ENCODE measurements around the gene ASXL1.

The ASXL1 gene

DNA sequence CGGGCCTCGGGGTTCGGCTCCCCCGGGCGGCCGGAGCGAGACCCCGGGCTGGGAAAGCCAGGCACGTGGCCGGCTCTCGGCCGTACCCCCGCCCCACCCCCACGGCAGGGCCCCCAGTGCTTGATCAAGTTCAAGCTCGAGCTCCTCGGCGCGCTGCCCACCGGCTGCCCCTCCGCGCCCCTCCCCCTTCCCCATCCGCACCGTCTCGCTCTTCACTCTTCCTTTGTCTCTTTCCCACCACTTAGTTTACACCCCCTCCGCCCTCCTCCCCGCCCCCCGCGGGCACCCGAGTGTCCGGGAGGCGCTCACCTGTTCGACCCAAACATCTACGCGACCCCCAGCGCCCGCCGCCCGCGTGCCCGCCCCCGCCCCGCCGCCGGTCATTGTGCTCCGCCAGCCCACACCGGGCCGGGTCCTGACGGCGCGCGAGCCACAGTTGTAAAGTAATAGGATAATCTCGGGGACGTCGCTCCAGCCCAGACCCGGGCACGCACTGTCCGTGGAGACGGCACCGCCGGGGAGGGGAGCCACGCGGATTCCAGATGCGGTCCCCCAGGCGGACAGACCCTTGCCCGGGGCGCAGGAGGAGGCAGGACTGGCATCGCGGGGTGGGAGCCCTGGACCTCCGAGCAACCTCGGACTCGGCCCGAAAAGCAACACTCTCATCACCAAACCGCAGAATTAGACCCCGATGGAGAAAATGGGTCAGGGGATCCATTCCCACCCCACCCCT, 126.3 kb downstream of the ASXL1 start:
- Histone ChIP-seq H3K4me2 (ENCODE audit: low read length) (peak overlapping the region; percentile 96), H3K9me2 (ENCODE audit: low read depth, low read length) (no peaks in the 10 kb centered on the region), H3K4me3 (ENCODE audit: low read depth, low read length, poor library complexity, severe bottlenecking) (peak overlapping the region; percentile 68), H3K36me3 (ENCODE audit: insufficient read depth, low read length) (no peaks in the 10 kb centered on the region; the same call in 1 of the 2 replicates), H4K20me1 (ENCODE audit: insufficient read depth, low read length) (no peaks in the 10 kb centered on the region), H3K27ac (ENCODE audit: low read depth, low read length, poor library complexity, severe bottlenecking) (no peak overlapping the region), H3K79me2 (ENCODE audit: insufficient read depth, low read length) (no peaks in the 10 kb centered on the region), H3K9ac (ENCODE audit: low read length) (peak overlapping the region; percentile 53), H3F3A (ENCODE audit: insufficient read depth, low read length) (no peaks in the 10 kb centered on the region), H2AFZ (ENCODE audit: low read length) (no peak overlapping the region), H3K4me1 (ENCODE audit: insufficient read depth, low read length, severe bottlenecking) (peaks cover 16% of the 10 kb centered on the region), H3K27me3 (ENCODE audit: insufficient read depth, low read length) (no peaks in the 10 kb centered on the region), H3K9me3 (ENCODE audit: low read length) (no peaks in the 10 kb centered on the region)
- TF ChIP-seq EZH2 (IDR thresholded peaks at IDR 0.05; ENCODE audit: borderline replicate concordance, low read length) = no peak
- TF ChIP-seq, protein P1, sequence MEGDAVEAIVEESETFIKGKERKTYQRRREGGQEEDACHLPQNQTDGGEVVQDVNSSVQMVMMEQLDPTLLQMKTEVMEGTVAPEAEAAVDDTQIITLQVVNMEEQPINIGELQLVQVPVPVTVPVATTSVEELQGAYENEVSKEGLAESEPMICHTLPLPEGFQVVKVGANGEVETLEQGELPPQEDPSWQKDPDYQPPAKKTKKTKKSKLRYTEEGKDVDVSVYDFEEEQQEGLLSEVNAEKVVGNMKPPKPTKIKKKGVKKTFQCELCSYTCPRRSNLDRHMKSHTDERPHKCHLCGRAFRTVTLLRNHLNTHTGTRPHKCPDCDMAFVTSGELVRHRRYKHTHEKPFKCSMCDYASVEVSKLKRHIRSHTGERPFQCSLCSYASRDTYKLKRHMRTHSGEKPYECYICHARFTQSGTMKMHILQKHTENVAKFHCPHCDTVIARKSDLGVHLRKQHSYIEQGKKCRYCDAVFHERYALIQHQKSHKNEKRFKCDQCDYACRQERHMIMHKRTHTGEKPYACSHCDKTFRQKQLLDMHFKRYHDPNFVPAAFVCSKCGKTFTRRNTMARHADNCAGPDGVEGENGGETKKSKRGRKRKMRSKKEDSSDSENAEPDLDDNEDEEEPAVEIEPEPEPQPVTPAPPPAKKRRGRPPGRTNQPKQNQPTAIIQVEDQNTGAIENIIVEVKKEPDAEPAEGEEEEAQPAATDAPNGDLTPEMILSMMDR (IDR thresholded peaks at IDR 0.05; ENCODE audit: low read length) = no peak

DNA sequence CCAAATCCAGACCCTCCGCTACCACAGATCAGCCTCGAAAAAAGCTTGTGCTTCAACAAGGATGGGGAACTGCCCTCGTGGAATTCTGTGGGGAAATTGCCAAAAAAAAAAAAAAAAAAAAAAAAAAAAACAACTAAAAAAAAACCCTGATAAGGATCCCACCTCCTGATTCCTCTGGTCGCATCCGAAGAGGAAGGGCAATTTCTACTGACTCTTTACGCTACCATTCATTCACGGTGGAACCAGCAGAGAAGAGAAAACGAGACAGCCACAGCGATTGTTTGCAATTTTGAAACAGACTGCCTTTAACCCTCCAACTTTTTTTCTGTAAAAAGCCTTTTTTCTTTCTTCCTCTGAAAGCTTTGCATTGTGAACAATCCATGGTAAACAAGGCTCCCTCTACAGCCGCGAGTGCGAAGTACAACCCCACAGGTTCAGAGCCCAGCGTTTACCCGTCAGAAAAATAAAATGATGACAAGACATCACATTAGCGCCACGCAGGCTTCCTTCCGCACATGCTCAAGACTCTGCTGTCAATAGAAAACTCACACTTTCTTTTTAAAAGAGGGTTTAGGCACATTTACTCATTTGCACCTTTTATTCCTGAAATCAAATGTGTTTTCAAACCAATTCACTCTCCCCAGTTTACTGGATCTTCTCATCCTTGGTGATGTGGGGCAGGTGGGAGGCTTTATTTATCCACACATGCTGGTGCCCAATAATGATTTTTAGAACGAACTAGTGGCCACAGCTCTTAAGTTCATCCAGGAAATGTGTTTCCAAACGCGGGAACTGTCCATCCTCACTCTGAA, 127.0 kb downstream of the ASXL1 start:
- no peak overlapping the region for H3K27ac ChIP-seq (ENCODE audit: low read depth, low read length, poor library complexity, severe bottlenecking)

DNA sequence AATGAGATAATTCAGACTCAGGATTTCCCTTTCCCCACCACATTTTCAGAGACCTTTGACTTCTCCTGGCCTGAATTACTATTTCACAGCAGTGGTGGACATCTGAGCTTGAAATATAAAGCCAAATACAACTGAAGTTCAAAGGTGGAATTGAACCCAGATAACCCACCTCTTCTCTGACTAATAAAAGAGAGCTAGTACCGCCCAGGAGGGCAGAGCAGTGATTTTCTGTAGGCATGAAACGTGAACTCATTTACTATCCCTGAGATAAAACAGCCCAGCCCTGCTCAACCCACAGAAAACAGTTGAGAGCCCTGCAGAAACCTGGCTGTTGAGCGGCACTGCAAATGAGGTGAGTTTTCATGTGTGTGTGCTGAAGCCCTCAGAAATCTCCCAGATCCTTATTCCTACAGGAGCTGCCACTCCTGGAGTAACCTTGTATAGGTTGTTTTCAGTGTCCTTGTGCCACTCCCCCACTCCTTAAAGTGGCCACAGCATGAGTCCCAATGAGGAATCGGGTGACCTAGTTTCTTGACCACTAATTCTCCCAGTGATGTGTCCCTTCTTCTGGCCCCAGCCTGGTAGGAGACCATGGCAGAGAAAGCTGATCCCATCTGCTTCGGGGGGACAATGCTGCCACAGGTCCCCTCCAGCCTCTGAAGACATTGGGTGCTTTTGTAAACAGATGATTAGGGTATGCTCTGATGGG, 127.8 kb downstream of the ASXL1 start:
- no peak overlapping the region for H2AFZ ChIP-seq (ENCODE audit: low read length)
- H3K4me1 ChIP-seq (ENCODE audit: insufficient read depth, low read length, severe bottlenecking) = peaks cover 16% of the 10 kb centered on the region
- no peaks in the 10 kb centered on the region for H3K79me2 ChIP-seq (ENCODE audit: insufficient read depth, low read length)
- H3K4me3 ChIP-seq (ENCODE audit: low read depth, low read length, poor library complexity, severe bottlenecking) = no peak overlapping the region
- no peak overlapping the region for H3K27ac ChIP-seq (ENCODE audit: low read depth, low read length, poor library complexity, severe bottlenecking)
- H3K9ac ChIP-seq (ENCODE audit: low read length) = no peak overlapping the region
- no peaks in the 10 kb centered on the region; the same call in 1 of the 2 replicates for H3K36me3 ChIP-seq (ENCODE audit: insufficient read depth, low read length)
- H3K9me2 ChIP-seq (ENCODE audit: low read depth, low read length) = no peaks in the 10 kb centered on the region
- no peaks in the 10 kb centered on the region for H3K27me3 ChIP-seq (ENCODE audit: insufficient read depth, low read length)
- H4K20me1 ChIP-seq (ENCODE audit: insufficient read depth, low read length) = no peaks in the 10 kb centered on the region
- TF ChIP-seq EZH2 (IDR thresholded peaks at IDR 0.05; ENCODE audit: borderline replicate concordance, low read length) = no peak
- TF ChIP-seq, protein P1 (IDR thresholded peaks at IDR 0.05; ENCODE audit: low read length) = no peak
- no peaks in the 10 kb centered on the region for H3K9me3 ChIP-seq (ENCODE audit: low read length)
- H3F3A ChIP-seq (ENCODE audit: insufficient read depth, low read length) = no peaks in the 10 kb centered on the region
- H3K4me2 ChIP-seq (ENCODE audit: low read length) = peak overlapping the region; percentile 96; the same call in 1 of the 2 replicates

More for the DNA sequence above, 127.0 kb downstream of the ASXL1 start:
- H3K4me3 ChIP-seq (ENCODE audit: low read depth, low read length, poor library complexity, severe bottlenecking) = peak overlapping the region; percentile 68
- no peaks in the 10 kb centered on the region for H3K9me3 ChIP-seq (ENCODE audit: low read length)
- TF ChIP-seq, protein P1 (IDR thresholded peaks at IDR 0.05; ENCODE audit: low read length) = peak; percentile 91
- TF ChIP-seq EZH2 (IDR thresholded peaks at IDR 0.05; ENCODE audit: borderline replicate concordance, low read length) = no peak
- H3K79me2 ChIP-seq (ENCODE audit: insufficient read depth, low read length) = no peaks in the 10 kb centered on the region
- no peaks in the 10 kb centered on the region for H3K9me2 ChIP-seq (ENCODE audit: low read depth, low read length)
- H3K4me1 ChIP-seq (ENCODE audit: insufficient read depth, low read length, severe bottlenecking) = peaks cover 16% of the 10 kb centered on the region
- peak overlapping the region; percentile 53 for H3K9ac ChIP-seq (ENCODE audit: low read length)
- H2AFZ ChIP-seq (ENCODE audit: low read length) = no peak overlapping the region
- H3F3A ChIP-seq (ENCODE audit: insufficient read depth, low read length) = no peaks in the 10 kb centered on the region
- H4K20me1 ChIP-seq (ENCODE audit: insufficient read depth, low read length) = no peaks in the 10 kb centered on the region
- no peaks in the 10 kb centered on the region for H3K27me3 ChIP-seq (ENCODE audit: insufficient read depth, low read length)
- no peaks in the 10 kb centered on the region; the same call in 1 of the 2 replicates for H3K36me3 ChIP-seq (ENCODE audit: insufficient read depth, low read length)
- peak overlapping the region; percentile 96 for H3K4me2 ChIP-seq (ENCODE audit: low read length)
